ENCODE measurements around the gene HSPBP1. TPM values are rescaled to one million over a fixed set of nuclear protein-coding genes. Genes with fewer than 3 reads are reported as not detected.

The HSPBP1 gene
- total and polyA plus RNA-seq, 4 donors: 9.4 to 31.6 (median 13.5) TPM

- Histone ChIP-seq H3K36me3 (ENCODE audit: control insufficient read depth in 4 of 4, insufficient read depth in 3 of 4, low read depth in 1 of 4, low read length in 3 of 4) (peaks cover 0 to 5% (median 2%) of the 10 kb centered on the region in 4 donors), H3K27me3 (ENCODE audit: control insufficient read depth in 4 of 4, insufficient read depth in 4 of 4, low read length in 3 of 4) (no peaks in the 10 kb centered on the region), H3K4me3 (ENCODE audit: low read depth in 1 of 3, low read length in 3 of 3) (no peak overlapping the region), H3K9me3 (ENCODE audit: control insufficient read depth in 4 of 4, low read length in 3 of 4) (no peaks in the 10 kb centered on the region), H3K9ac (ENCODE audit: low read depth in 1 of 2, low read length in 2 of 2) (no peak overlapping the region), H3K4me1 (ENCODE audit: control insufficient read depth in 4 of 4, insufficient read depth in 4 of 4, low read length in 3 of 4) (peaks cover 2 to 40% (median 24%) of the 10 kb centered on the region in 4 donors), H3K27ac (ENCODE audit: low read depth in 1 of 2, low read length in 2 of 2) (no peak overlapping the region)
- no peak for DNase-seq (ENCODE audit: low spot score)
- TF ChIP-seq TAF1 (conservative IDR thresholded peaks at IDR 0.05) (no peak), CTCF (IDR thresholded peaks at IDR 0.05; ENCODE audit: low read depth, low read length, missing input control) (no peak), SP1 (IDR thresholded peaks at IDR 0.05) (no peak), RXRA (IDR thresholded peaks at IDR 0.05) (no peak), REST (IDR thresholded peaks at IDR 0.05) (no peak), YY1 (IDR thresholded peaks at IDR 0.05) (no peak), GABPA (IDR thresholded peaks at IDR 0.05 in 1 of 2, conservative IDR thresholded peaks at IDR 0.05 in 1 of 2) (no peak), MAX (IDR thresholded peaks at IDR 0.05) (no peak), ATF3 (IDR thresholded peaks at IDR 0.05) (no peak)
- 76% methylated on average over 19 of the region's 19 CpGs for WGBS
Observed at GRCh38 chr19:55251341-55252081, 28.4 kb downstream of the HSPBP1 start.

- Histone ChIP-seq H3K9me3 (ENCODE audit: control insufficient read depth in 4 of 4, low read length in 3 of 4) (no peaks in the 10 kb centered on the region), H3K4me3 (ENCODE audit: low read depth in 1 of 3, low read length in 3 of 3) (no peak overlapping the region), H3K9ac (ENCODE audit: low read depth in 1 of 2, low read length in 2 of 2) (no peak overlapping the region), H3K27ac (ENCODE audit: low read depth in 1 of 2, low read length in 2 of 2) (no peak overlapping the region), H3K27me3 (ENCODE audit: control insufficient read depth in 4 of 4, insufficient read depth in 4 of 4, low read length in 3 of 4) (no peaks in the 10 kb centered on the region), H3K4me1 (ENCODE audit: control insufficient read depth in 4 of 4, insufficient read depth in 4 of 4, low read length in 3 of 4) (peaks cover 0 to 31% (median 14%) of the 10 kb centered on the region in 4 donors), H3K36me3 (ENCODE audit: control insufficient read depth in 4 of 4, insufficient read depth in 3 of 4, low read depth in 1 of 4, low read length in 3 of 4) (peaks cover 2 to 14% (median 5%) of the 10 kb centered on the region in 4 donors)
- WGBS: 96% methylated on average over 18 of the region's 18 CpGs
- TF ChIP-seq CTCF (IDR thresholded peaks at IDR 0.05; ENCODE audit: low read depth, low read length, missing input control) (no peak), RXRA (IDR thresholded peaks at IDR 0.05) (no peak), YY1 (IDR thresholded peaks at IDR 0.05) (no peak), FOXA1 (IDR thresholded peaks at IDR 0.05) (no peak), TAF1 (conservative IDR thresholded peaks at IDR 0.05) (no peak), HNF4A (conservative IDR thresholded peaks at IDR 0.05) (no peak), MAX (IDR thresholded peaks at IDR 0.05) (no peak), RAD21 (IDR thresholded peaks at IDR 0.05) (no peak), JUND (IDR thresholded peaks at IDR 0.05) (no peak)
- DNase-seq (ENCODE audit: low spot score): no peak
Observed at GRCh38 chr19:55250262-55251036, 29.5 kb downstream of the HSPBP1 start.
